Putamen (tissue), 1 donor: ENCODE results near the gene PRAMEF26.
"Not testable (repeated sequence)": the region's sequence is repeated elsewhere in the genome, so short reads cannot be mapped to it uniquely, and the experiment has no call there.

Experiments used
- DNase-seq: peaks from one replicate; pipeline ENCODE4 v3.0.0-alpha.2; 2016; ENCODE audit warnings: low spot score

Gene PRAMEF26

GRCh38 chr1:13155909-13156308, at the start of gene PRAMEF26:
TSS of gene PRAMEF26 (minus strand) at chr1:13156009. CDS start at chr1:13153095, 2,914 bp downstream.
- DNase-seq: not testable (repeated sequence)

- not testable (repeated sequence) for DNase-seq
These were observed 45.5 kb upstream of the PRAMEF26 start, which contains the start of gene PRAMEF13 for GRCh38 chr1:13201309-13201708. TSS of gene PRAMEF13 (minus strand) at chr1:13201409. CDS start at chr1:13199589, 1,820 bp downstream.

- not testable (repeated sequence) for DNase-seq
These were observed 15.7 kb upstream of the PRAMEF26 start, which contains the start of gene PRAMEF9 for GRCh38 chr1:13171548-13171947. TSS of gene PRAMEF9 (plus strand) at chr1:13171848. CDS start at chr1:13175281, 3,433 bp downstream.

GRCh38 chr1:13165531-13165930, 9.7 kb upstream of the PRAMEF26 start, which contains the start of gene HNRNPCL4:
TSS of gene HNRNPCL4 (minus strand) at chr1:13165631. CDS start at chr1:13165467, 164 bp downstream.
- not testable (repeated sequence) for DNase-seq

- not testable (repeated sequence) for DNase-seq
These were observed 39.1 kb downstream of the PRAMEF26 start, which contains the start of gene HNRNPCL2 for GRCh38 chr1:13116754-13117153. TSS of gene HNRNPCL2 (minus strand) at chr1:13116854. CDS start at chr1:13116400, 454 bp downstream.
